Lower lobe of right lung (tissue), 2 donors: ENCODE measurements around the gene DUSP5. TPM values are rescaled to one million over a fixed set of nuclear protein-coding genes. Genes with fewer than 3 reads are reported as not detected.

Experiments
- ATAC-seq, 2 donors: fragments of 200-7000 bp; cut with Tn5 transposase; one replicate each; pipeline ENCODE4 v1.9.1; 2020 to 2022; ENCODE audit warnings: mild to moderate bottlenecking in 2 of 2, moderate library complexity in 2 of 2
- DNase-seq: peaks from one replicate; pipeline ENCODE4 v3.0.0-alpha.2; 2020
- H3K27ac ChIP-seq: fragments of 200-600 bp; one replicate; pipeline ENCODE4 v1.8.0; 2022
- H3K27me3 ChIP-seq: fragments of 200-600 bp; one replicate; pipeline ENCODE4 v1.8.0; 2022; ENCODE audit warnings: low read depth
- H3K36me3 ChIP-seq: fragments of 200-600 bp; one replicate; pipeline ENCODE4 v1.8.0; 2022; ENCODE audit warnings: mild to moderate bottlenecking
- H3K4me1 ChIP-seq: fragments of 200-600 bp; one replicate; pipeline ENCODE4 v1.8.0; 2022
- H3K4me3 ChIP-seq: fragments of 200-600 bp; one replicate; pipeline ENCODE4 v1.8.0; 2022; ENCODE audit warnings: mild to moderate bottlenecking
- H3K9me3 ChIP-seq: fragments of 200-600 bp; one replicate; pipeline ENCODE4 v1.8.0; 2022
- intact Hi-C: fragments of 100-400 bp; cut with DNase I; formaldehyde crosslinking; loops from one replicate; pipeline ENCODE4 v1.11.0; 2022
- total RNA-seq: library from RNA; stranded (reverse); fragmentation: NEBNext Ultra II Directional; extraction: Animal tissue kit (Norgen Biotek cat#: 25700); gene quantifications from one replicate; pipeline ENCODE4 v1.2.1, GENCODE V29; 2021
- TF ChIP-seq, protein P1 (sequence below): fragments of 200-600 bp; IDR thresholded peaks from one replicate; pipeline ENCODE4 v1.8.0; 2022; ENCODE audit warnings: antibody characterized with exemption, mild to moderate bottlenecking
- donor health status: DM: no; HTN: yes; CAD: no; lungs with severe emphysema.

Gene DUSP5
- total RNA-seq, 1 donor from 2014 or later: 8.9 TPM

GRCh38 chr10:110516815-110517492 is 19.2 kb downstream of the DUSP5 start:
- H3K27ac ChIP-seq: no peak overlapping the region
- no peaks in the 10 kb centered on the region for H3K27me3 ChIP-seq
- H3K36me3 ChIP-seq: no peaks in the 10 kb centered on the region
- ATAC-seq (no peak), DNase-seq (no peak)
- no peaks in the 10 kb centered on the region for H3K9me3 ChIP-seq
- intact Hi-C loops: no loop called here
- H3K4me1 ChIP-seq: no peaks in the 10 kb centered on the region
- no peak overlapping the region for H3K4me3 ChIP-seq
- TF ChIP-seq, protein P1, sequence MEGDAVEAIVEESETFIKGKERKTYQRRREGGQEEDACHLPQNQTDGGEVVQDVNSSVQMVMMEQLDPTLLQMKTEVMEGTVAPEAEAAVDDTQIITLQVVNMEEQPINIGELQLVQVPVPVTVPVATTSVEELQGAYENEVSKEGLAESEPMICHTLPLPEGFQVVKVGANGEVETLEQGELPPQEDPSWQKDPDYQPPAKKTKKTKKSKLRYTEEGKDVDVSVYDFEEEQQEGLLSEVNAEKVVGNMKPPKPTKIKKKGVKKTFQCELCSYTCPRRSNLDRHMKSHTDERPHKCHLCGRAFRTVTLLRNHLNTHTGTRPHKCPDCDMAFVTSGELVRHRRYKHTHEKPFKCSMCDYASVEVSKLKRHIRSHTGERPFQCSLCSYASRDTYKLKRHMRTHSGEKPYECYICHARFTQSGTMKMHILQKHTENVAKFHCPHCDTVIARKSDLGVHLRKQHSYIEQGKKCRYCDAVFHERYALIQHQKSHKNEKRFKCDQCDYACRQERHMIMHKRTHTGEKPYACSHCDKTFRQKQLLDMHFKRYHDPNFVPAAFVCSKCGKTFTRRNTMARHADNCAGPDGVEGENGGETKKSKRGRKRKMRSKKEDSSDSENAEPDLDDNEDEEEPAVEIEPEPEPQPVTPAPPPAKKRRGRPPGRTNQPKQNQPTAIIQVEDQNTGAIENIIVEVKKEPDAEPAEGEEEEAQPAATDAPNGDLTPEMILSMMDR: no peak

DNA sequence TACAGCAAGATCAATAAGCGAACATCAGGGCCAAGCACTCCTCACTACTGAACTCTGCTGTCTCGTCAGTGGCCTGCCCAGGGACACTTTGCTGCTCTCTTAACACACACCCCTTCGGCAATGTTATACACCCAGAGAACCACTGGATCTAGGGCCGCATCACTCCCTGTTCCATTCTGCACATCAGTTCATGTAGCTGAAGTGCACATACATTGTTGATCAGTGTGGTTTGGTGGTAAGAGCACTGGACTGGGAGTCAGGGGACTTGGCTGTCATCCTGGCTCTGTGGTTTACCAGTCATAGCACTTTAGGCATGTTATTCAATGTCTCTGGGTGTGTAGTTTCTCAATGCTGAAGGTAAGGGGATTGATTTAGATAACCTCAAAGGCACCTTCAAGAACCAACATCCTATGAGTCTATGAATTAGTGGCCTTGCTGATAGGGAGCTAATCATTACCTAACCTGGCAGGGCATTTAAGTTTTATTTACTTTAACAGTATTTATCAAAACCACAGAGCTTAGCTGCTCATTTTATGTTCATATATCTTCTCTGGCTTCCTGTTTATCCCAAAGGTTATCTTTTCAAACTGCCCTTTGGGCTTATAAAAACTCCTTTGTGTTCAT is 24.8 kb downstream of the DUSP5 start:
- no peak overlapping the region for H3K4me3 ChIP-seq
- intact Hi-C loops: no loop called here
- H3K27ac ChIP-seq: no peak overlapping the region
- H3K4me1 ChIP-seq: no peaks in the 10 kb centered on the region
- no peaks in the 10 kb centered on the region for H3K36me3 ChIP-seq
- H3K9me3 ChIP-seq: no peaks in the 10 kb centered on the region
- ATAC-seq (no peak), DNase-seq (no peak)
- no peaks in the 10 kb centered on the region for H3K27me3 ChIP-seq
- TF ChIP-seq, protein P1: no peak

GRCh38 chr10:110523736-110524135 is 26.0 kb downstream of the DUSP5 start:
- no peak for ATAC-seq
- H3K27ac ChIP-seq: no peak overlapping the region
- no peaks in the 10 kb centered on the region for H3K27me3 ChIP-seq
- TF ChIP-seq, protein P1: no peak
- H3K9me3 ChIP-seq: no peaks in the 10 kb centered on the region
- intact Hi-C loops: no loop called here
- DNase-seq: no peak
- H3K4me3 ChIP-seq: no peak overlapping the region
- H3K36me3 ChIP-seq: no peaks in the 10 kb centered on the region
- H3K4me1 ChIP-seq: no peaks in the 10 kb centered on the region

DNA sequence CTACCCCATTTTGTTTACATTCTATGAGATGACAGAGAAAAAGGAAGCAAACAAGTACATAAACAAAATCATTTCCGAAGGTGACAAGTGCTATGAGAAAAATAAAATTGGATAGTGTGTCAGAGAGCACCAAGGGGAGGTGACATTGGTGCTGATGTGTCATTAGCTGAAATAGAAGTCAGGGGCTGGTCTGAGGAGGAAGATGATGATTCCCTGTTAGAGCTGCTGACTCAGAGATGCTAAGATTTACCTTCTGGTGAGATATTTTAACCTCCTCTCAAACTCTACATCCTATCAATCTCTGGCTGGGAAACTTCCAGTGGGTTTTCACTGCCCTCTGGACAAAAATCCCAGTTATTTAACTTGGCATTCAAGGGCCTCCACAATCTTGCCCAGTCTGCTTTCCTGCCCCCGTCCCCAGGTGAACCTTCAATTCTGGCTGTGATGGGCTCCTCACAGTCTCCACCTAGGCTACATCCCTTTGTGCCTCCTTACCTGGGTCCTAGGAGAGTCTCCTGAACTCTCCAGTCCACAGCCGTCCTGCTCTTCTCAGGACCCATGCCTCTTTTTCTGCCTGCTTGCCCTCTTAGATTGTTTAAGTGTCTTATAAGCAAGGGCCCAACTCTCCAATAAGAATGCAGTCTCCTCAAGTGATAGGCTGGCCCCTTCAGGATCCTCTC is 26.6 kb downstream of the DUSP5 start:
- TF ChIP-seq, protein P1: no peak
- H3K4me3 ChIP-seq: no peak overlapping the region
- H3K9me3 ChIP-seq: no peaks in the 10 kb centered on the region
- H3K4me1 ChIP-seq: peaks cover 5% of the 10 kb centered on the region
- DNase-seq: no peak
- no peaks in the 10 kb centered on the region for H3K36me3 ChIP-seq
- no peak overlapping the region for H3K27ac ChIP-seq
- no peak for ATAC-seq
- no peaks in the 10 kb centered on the region for H3K27me3 ChIP-seq
- intact Hi-C loops: no loop called here

GRCh38 chr10:110524859-110525232 is 27.1 kb downstream of the DUSP5 start:
- ATAC-seq (no peak), DNase-seq (no peak)
- Histone ChIP-seq H3K27ac (no peak overlapping the region), H3K36me3 (no peaks in the 10 kb centered on the region), H3K4me1 (peaks cover 7% of the 10 kb centered on the region), H3K9me3 (no peaks in the 10 kb centered on the region), H3K27me3 (no peaks in the 10 kb centered on the region), H3K4me3 (no peak overlapping the region)
- TF ChIP-seq, protein P1: no peak
- intact Hi-C loops: no loop called here
